Epithelial cell of prostate (primary cell): Measurements from ENCODE around the gene SEC22B.
"Not testable (repeated sequence)": the region's sequence is repeated elsewhere in the genome, so short reads cannot be mapped to it uniquely, and the experiment has no call there.

Experiments
- DNase-seq: peaks from one replicate; pipeline ENCODE4 v3.0.0-alpha.2; 2011; ENCODE audit warnings: low read depth, low spot score
- H3K27ac ChIP-seq: fragments of 450-650 bp; 2 replicates; pipeline ENCODE4 v1.5.1; 2017; ENCODE audit warnings: mild to moderate bottlenecking

Gene SEC22B

DNA sequence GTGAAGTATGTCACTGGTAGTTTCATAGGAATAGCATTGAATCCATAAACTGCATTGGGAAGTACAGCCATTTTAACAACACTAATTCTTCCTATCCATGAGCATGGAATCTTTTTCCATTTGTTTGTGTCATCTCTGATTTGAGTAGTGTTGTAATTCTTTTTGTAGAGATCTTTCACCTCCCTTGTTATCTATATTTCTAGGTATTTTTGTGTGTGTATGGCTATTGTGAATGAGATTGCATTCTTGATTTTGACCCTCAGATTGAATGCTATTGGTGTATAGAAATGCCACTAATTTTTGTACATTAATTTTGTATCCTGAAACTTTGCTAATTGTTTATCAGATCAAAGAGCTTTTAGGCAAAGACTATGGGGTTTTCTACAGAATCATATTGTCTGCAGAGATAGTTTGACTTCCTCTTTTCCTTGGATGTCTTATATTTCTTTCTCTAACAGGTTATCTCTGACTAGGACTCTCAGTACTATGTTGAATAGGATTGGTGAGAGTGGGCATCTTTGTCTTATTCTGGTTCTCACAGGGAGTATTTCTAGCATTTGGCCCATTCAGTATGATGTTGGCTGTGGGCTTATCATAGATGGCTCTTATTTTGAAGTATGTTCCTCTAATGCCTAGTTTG, 26.8 kb downstream of the SEC22B start:
- DNase-seq, H3K27ac ChIP-seq: not testable (repeated sequence)

DNA sequence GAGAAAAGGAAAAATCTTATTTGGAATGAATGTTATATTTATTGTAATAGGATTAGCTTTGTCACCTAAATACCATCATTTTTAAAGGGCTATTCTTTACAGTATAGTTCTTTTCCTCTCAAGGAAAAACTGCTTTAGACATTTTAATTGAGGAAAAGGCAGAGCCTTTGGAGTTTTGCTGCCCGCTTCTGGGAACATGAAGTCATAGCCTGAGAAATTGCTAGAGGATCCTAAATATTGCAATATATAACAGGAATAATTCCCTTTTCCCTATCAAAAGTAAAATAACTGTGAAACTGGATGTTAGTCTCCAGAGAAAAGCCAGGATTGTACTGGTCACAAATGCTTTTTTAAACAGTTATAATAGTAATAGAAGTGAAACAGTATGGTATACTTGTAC, 30.5 kb downstream of the SEC22B start:
- DNase-seq, H3K27ac ChIP-seq: not testable (repeated sequence)

DNA sequence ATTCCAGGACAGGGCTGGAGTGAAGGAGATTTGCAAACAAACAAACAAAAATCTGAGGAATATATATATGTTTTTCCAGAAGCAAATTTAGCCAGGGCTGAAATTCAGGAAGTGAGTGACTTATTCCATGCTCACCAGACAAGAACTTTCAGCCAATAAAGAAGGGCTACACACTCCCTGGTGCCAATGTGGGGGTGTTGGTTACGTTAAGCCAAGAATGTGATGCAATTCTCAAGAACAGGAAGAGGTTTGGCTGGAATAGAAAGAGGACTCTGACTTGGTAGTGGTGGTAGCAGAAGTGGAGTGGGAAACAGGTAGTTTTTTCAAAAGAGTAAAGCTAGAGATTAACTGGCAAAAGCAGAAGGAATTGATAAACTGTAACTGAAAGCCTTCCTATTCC, 31.7 kb downstream of the SEC22B start:
- not testable (repeated sequence) for DNase-seq
- H3K27ac ChIP-seq, result peak overlapping the region; percentile 40

DNA sequence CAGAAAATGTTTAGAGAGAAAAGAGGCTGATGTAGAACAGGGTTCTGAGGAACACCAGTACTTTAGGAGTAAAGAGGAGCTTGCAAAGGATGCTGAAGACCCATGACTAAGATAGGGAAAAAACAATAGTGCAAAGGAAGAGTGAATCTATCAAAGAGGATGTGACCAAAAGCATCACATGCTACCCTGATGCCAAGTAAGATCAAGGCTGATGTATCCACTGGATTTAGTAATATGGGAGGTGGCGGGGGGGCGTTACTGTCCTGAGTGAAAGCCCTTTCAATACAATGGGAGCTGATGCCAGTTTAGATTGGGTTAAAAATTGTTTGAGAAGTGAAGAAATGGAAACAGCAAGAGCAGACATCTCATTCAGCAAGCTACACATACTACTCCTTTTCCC, 32.2 kb downstream of the SEC22B start:
- H3K27ac ChIP-seq, result peak overlapping the region; percentile 40
- not testable (repeated sequence) for DNase-seq

DNA sequence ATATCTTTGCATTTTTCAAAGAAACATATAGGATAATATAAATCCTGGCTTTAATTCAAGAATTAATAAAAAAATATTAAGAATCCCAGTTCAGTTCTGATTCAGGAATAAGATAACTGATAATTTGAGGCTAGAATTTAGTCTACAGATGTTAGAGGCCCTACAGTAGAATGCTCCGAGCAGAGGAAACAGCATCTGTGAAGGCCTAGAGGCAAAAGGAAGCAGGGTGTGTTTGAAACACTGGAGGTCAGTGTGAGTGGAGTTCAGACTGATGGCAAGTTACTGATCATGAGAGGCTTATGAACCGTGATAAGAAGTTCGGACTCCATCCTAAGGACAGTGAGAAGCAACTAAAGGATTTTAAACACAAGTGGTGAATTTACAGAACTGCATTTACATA, 33.0 kb downstream of the SEC22B start:
- DNase-seq, result not testable (repeated sequence)

DNA sequence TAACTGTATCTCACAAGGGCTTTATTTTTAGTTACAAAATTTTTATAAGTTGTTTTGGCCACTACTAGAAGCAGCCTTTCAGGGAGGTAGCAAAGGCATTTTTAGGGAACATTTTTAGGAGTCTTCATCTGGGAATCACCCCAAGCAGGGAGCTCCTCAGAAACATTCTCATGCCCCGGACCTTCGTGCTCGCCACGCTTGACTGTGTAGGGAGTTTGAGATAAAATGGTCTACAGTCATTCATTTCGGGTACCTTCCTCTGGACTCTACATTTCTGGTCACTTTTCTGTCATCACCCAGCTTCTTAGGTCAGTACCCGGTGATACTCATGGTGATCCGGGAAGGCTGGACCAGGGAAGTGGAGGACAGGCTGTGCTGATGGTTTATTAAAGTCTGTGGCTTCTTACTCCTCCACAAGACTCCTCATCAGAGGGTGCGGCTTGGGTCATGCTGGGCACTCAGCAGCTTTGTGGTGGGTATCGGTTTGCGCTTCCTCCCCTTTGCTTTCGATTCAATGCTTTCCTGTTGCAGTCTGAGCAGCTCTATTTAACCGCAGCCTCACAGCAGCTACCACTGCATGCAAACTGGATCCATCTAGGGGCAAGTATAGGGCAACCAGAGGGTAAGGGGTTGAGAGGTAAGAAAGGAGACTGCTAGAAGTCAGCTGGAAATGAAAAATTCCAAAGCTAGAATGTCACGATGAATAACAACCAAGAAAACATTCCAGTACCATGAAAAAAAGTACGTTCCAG, 33.6 kb downstream of the SEC22B start:
- not testable (repeated sequence) for H3K27ac ChIP-seq, DNase-seq

More for the DNA sequence above, 33.0 kb downstream of the SEC22B start:
- not testable (repeated sequence) for H3K27ac ChIP-seq

DNA sequence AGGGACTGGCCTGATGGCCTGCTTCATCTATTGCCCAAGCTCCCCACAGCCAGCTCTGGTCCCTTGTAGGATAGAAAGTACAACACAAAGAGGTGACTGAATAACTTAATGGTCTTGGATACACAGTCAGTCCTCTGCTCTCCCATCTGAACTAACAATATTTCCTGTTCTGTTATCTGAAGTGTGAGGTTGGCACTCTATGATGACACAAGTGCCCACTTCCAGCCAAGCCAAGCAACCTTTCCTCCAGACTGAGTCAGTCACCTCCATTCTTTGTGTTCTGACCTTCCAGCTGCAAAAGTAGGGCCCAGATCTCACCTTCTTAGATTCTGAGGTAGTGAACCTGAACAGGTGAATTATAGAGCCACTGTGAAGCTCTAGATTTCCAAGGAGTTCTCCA, 34.5 kb downstream of the SEC22B start:
- not testable (repeated sequence) for H3K27ac ChIP-seq, DNase-seq

DNA sequence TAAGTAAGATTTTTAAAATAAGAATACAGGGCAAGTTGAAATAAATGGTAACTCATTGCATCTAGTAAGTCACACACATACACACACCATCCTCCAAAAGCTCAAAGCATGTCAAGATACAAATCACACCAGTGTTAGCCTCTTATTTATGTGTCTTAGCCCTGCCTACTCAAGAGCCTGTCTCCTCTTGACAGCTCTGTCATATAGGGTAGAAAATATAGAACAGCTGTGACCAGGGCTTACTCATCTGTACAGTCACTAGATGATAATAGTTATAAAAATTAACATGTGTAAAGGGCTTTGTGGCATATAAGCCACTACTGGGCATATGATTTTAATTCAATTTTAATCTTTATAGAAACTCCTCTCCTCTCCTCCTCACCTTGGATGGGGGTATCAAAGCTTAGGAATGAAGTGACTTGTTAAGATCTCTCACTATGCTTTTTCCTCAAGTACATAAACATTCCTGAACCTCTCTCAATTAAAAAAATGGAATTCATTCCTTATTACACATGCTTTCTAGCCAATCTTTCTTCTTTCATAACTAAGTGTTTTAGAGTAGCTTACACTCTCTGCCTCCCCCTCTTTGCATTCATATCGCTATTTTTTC, 35.6 kb downstream of the SEC22B start:
- DNase-seq, H3K27ac ChIP-seq: not testable (repeated sequence)

DNA sequence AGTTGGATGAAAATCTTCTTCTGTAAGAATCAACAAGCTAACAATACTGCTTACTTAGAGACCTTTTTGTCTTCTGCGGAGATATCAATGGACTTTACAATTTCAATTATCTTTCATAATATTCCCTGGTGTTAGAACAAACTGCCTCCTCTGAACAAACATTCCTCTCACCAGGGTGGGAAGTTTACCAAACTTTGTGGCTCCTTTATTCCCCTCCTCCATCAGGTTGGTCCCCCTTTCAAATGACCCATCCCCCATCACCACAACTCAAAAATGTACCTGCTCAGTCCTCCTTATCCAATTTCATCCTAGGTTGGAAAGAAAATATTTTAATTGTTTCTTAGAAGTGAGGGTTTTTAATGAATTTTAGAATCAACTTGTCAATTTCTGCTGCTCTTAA, 40.2 kb downstream of the SEC22B start:
- not testable (repeated sequence) for H3K27ac ChIP-seq, DNase-seq

DNA sequence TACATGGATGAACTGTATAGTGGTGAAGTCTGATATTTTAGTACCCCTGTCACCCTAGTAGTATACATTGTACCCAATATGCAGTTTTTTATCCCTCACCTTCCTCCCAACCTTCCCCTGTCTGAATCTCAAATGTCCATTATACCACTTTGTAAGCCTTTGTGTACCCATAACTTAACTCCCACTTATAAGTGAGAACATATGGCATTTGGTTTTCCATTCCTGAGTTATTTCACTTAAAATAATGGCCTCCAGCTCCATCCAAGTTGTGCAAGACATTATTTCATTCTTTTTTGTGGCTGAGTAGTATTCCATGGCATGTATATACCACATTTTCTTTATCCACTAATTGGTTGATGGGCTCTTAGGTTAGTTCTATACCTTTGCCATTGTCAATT, 42.4 kb downstream of the SEC22B start:
- H3K27ac ChIP-seq, DNase-seq: not testable (repeated sequence)

DNA sequence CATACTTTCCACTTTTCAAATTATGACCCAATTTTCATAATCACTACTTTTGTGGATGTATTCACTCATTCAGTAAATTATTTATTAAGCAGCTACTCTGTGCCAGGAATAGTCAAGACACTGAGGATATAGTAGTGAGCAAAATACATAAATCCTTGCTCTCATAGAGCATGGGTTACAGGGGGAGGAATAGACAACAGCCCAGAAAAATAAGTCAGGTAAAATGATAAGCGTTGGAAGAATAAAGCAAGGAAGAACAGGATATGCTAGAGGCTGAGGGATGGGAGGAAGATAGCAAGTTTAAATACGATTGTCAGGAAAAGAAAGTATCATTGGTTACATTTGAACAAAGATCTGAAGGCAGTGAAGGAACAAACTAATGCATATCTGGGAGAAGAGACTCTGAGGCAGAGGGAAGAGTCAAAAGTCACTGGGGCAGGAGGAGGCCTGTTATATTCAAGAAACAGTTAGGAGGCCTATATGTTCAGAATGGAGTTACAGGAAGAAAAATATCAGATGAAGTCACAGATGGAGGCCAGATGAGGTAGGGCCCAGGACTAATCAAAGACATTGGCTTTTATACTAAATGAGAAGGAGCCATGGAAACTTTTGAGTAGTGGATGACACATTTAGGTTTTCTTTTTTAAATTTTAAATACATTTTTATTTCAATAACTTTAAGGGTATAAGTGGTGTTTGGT, 42.9 kb downstream of the SEC22B start:
- DNase-seq, result no peak
- no peak overlapping the region for H3K27ac ChIP-seq

DNA sequence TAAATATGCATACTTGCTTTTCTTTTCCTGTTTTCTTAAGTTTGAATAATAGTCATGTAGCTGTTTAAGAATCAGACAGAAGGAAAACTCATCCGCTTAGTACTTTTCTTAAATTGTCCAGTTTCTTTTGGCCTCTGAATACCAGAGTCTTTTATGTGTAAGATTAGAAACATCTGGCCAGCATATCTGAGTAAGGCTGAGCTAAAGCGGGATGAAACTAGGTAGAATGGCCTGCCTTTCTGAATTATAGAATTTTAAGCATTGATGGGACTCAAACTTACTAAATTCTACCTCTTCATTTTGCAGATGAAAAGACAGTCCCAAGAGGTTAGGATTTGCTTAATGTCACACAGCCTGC, 43.9 kb downstream of the SEC22B start:
- not testable (repeated sequence) for H3K27ac ChIP-seq, DNase-seq

DNA sequence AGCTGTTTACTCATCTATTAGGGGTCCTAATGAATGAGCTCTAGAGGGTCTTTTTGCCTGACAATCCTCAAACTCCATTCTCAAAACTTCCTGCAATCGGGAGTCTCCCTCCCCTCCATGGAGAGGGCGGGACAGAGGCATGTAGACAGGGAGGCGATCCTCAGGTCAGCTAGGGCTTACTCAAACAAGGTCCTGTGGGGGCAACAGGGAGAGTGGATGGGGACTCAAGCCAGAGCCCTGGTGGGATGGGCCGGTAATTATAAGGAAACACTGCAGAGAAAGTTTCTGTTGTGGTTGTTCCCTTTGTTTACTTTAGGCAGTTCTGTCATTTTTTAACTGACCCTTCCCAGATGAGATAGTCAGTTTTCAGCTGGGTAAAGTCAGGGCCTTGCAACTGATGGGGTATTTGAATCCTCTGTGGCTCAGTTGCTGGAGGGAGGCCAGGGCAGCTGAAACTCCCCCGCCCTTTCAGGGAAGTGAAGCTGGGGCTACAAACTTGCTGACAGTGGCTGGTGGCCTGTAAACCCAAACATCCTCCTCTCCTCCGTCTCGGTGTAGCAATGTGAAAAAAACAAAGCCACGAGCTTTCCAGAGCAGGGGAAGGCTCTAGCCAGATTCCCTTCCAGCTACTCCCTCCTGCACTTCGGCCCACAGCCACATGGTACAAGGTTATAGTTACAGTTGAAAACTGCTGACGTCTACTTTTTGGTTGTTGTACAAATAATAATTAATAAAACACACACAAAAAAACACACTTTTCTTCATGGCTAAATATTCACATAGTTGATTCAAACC, 44.5 kb downstream of the SEC22B start:
- not testable (repeated sequence) for H3K27ac ChIP-seq, DNase-seq

DNA sequence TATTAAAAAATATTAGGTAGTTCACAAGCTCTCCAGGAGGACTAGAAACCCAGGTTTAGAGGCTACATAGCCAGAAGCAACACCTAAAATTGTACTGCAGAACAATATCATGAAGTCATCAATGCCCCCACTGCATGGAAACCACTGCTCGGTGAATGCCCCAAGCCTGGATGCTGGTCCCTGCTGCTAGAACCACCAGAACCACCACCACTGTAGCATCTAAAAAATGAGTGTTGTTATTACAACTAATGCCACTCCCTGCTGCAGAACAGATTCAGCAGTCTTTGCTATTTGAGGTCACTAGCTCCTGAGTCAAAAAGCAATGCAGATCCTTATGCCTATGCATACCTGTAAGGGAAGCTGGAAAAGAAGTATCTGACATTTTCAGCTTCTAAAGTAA, 48.4 kb downstream of the SEC22B start:
- not testable (repeated sequence) for H3K27ac ChIP-seq, DNase-seq

DNA sequence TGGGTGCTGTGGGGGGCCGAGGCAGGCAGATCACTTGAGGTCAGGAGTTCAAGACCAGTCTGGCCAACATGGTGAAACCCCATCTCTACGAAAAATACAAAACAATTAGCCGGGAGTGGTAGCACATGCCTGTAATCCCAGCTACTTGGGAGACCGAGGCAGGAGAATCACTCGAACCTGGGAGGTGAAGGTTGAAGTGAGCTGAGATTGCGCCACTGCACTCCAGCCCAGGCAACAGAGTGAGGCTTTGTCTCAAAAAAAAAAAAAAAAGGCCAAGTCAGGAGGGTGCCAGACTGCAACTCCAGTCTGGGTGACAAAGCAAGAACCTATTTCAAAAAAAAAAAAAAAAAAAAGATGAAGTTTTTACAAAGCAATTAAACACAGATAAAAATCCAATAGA, 50.1 kb downstream of the SEC22B start:
- DNase-seq, result not testable (repeated sequence)

DNA sequence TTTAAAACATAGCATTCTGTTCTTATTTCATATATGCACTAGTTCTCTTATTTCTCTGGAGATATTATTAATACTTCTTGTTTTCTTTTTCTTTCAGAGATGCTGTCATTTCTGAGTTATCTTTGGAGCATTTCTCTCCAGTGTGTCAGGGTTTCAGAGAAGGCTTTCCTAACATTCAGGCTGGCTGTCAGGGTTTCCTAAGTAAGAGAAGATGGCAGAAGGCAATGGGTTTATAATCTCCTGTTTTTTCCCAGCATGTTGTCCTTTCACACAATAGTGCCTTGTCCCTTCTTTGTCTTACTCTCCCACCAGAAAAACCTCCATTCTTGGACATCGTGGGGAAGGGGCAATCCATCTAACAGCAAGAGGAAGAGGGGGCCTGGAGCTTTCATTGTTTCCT, 51.7 kb downstream of the SEC22B start:
- not testable (repeated sequence) for DNase-seq, H3K27ac ChIP-seq

More for the DNA sequence above, 50.1 kb downstream of the SEC22B start:
- H3K27ac ChIP-seq, result not testable (repeated sequence)

DNA sequence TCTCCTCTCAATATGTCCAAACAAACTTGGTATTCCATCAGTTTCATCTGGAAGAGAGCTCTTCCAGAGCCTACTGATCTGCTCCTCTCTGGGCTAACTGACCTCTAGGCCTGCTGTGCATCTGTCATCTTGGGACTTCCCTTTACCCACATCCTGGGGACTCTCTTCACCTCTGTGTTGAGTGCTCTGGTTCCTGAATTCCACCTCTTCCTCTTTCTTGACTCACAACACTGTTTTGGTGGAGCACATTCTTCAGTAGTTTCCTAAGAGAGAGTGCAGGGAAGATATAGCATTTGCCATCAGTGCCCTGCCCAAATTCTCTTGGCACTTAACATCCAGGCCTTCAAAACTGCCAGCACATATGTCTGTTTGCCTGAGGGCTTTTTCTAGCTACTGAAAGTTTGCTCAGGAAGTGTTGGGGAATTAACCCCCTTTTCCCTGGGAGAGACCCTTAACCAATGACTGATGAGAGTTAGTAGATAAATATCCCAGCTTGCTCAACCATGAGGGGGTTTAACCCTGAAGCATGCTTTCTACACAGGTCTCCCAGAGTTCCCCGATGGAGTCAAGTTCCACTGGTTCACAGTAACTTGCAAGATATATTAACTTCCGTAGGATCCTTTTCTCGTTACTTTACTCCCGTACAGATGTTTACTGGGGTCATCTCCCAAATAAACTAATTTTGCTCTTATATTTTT, 52.4 kb downstream of the SEC22B start:
- not testable (repeated sequence) for DNase-seq

DNA sequence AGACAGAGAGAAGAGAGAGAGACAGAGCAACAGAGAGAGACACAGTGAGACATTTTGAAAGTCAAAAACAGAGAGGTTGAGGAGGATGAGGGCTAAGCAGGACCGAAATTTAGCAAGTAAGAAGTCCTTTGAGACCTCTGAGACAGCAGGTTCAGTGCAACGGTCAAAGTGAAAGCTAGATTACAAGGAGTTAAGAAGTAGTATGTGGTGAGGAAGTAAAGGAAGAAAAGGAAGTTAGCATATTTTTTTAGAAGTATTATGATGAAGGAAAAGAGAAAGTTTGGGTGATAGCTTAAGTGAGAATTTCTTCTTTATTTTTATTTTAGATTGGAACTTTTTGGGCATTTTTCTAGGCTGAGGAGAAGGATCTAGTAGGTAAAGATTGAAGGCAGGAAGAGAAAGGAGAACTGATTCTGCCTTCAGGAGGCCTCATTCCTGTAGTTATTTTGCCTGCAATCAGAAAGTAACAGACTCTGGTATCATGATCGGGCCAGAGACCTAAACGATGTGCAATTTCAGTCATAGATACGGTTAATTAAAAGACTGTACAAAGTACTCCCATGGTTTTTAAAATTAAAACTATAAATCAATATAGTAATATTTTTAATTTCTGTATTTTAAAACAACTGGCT, 53.9 kb downstream of the SEC22B start:
- H3K27ac ChIP-seq, DNase-seq: not testable (repeated sequence)

More for the DNA sequence above, 52.4 kb downstream of the SEC22B start:
- not testable (repeated sequence) for H3K27ac ChIP-seq

DNA sequence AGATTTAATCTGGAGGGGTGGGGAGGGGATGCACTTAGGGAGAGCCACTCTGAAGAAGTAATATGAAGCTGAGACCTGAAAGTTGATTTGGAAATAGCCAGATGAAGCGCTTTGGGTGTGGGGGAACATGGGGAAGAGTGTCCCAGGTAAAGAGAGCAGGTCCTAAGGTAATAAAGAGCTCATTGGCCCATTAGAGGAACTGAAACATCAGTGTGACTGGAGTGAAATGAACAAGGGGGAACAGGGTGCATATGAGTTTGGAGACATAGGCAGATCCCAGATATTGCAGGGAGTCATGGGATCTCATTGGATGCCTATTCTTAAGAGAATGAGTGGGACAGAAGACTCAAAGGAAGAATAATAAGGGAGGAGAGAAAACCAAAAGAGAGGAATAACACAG, 54.5 kb downstream of the SEC22B start:
- not testable (repeated sequence) for H3K27ac ChIP-seq, DNase-seq
